ENCODE measurements around the gene TTC4.

Gene TTC4

GRCh38 chr1:54705153-54705552 is 10.5 kb upstream of the TTC4 start:
- DNase-seq, result no peak

DNA sequence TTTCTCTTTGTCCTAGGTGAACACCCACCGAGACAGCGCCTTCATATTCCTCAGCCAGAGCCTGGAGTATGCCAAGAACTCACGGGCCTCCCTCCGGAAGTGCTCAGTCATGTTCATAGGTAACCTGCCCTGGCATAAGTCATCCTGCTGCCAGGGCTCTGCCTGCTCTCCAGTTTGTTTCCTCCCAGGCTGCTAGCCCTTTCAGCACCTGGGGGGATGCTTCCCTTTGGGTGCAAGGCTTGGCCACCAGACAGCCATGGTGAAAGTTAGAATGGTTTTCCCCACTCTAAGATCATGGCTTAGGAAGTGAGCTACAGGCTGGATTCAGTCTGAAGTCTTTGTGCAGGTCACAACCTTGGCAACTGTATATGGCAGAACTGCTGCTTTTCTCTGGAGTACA is 9.2 kb upstream of the TTC4 start:
- DNase-seq, result no peak

- no peak for DNase-seq
Measured at GRCh38 chr1:54708385-54708784, 7.3 kb upstream of the TTC4 start.

GRCh38 chr1:54709547-54710292 is 5.9 kb upstream of the TTC4 start:
- no peak for DNase-seq

DNA sequence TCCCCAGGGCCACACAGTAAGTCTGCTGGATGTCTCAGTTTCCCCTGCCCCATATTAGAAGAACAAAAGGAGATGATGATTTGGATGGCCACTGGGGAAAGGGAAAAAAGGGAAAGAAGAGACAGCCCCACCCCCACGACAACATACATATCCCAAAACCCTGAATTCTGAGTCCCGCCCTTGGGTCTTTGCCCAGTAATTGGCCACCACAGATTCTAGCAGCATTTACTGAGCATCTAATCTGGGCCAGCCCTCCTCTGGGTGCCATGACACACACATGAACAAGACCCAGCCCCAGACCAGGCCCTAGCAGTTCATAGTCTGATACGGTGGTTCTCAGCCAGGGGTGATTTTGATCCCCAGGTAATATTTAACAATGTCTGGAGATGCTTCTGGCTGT is 5.2 kb upstream of the TTC4 start:
- DNase-seq, result no peak

- DNase-seq, result no peak
Measured at GRCh38 chr1:54710841-54711240, 4.8 kb upstream of the TTC4 start.

DNA sequence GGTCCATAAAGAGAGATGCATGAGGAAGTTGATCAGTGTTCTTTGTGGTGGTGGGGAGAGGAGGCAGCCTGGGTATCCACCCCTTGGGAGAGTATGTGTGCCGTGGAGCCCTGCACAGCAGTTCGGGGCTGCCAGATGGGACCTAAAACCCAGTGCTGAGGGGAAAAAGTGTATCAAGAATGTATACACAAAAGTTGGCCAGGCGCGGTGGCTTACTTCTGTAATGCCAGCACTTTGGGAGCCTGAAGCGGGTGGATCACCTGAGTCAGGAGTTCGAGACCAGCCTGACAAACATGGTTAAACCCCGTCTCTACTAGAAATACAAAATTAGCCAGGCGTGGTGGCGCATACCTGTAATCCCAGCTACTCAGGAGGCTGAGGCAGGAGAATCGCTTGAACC is 4.1 kb upstream of the TTC4 start:
- no peak for DNase-seq

DNA sequence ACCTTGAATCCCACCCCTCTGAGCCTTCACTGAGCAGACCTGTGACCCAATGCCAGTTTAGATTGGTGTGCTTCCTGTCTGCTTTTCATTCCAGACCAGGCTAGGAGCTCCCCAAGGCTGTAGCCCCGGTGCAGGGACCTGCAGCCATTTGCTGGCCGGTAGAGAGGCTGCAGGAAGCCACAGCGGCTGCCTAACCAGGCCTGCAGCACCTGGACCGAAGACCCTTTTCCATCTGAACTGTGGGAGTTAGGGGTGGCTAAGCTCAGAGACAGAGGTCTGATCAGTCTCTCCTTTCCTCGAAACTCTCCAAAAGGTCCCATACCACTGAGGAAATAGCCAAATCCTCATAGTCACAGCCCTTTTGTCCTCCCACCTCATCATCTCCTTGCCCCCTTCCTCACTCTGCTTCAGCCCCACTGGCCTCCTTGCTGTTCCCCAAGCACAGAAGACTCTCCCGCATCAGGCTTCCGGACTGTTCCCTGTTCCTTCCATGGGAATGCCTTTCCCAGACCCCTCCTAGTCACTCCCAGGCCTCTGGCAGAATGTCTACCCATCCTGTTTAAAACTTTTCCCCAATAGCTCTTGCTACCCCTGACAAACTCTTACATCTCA is 674 bp upstream of the TTC4 start:
- no peak for DNase-seq

DNA sequence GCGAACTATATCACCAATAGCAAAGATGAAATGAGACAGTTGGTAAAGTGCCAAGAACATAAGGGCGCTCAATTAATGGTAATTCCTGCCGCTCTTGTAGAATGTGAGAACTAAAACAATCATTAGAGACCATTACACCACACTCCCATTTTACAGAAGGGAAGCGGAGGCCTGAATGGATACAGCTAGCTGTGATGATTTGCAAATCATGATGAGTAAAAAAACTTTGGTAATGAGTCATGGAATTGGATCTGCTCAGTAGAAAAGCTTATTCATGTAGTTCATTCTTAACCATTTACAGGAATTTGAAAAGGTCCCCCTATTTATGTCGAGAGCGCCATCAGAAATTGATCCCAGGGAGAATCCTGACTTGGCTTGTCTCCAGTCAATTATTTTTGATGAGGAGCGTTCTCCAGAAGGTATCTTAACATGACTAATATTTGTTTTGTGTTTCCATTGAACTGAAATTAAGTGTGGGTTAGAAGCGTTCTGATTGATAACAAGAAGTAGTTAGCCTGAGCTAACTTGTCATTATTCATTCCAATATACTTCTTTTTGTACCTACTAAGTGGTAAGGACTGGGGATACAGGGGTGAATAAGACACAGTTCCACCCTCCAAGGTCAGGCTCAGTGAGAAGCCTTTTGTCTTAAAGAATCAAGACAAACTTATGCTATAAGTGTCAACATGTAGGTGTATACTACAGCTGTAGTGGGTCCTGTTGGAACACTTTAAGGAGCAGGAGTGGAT is 812 bp downstream of the TTC4 start:
- DNase-seq, result no peak

DNA sequence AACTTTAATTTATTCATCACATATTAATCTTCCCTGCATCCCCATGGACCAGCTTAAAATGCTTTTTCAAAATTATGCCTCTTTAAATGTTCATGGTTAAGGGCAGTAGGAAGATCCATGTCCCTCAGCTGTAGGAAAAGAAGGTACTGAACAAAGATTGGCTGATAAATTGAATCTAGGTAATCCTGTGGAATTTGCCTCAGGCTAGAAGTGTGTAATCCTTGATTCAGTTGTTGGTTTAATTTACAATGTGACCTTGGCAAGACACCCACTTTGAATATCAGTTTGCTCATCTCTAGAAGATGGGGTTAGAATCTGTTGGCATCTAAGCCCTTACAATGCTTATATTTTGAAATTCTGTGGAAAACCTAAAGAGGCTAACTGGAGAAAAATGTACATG is 6.1 kb downstream of the TTC4 start:
- no peak for DNase-seq

GRCh38 chr1:54723985-54724384 is 8.3 kb downstream of the TTC4 start:
- no peak for DNase-seq

DNA sequence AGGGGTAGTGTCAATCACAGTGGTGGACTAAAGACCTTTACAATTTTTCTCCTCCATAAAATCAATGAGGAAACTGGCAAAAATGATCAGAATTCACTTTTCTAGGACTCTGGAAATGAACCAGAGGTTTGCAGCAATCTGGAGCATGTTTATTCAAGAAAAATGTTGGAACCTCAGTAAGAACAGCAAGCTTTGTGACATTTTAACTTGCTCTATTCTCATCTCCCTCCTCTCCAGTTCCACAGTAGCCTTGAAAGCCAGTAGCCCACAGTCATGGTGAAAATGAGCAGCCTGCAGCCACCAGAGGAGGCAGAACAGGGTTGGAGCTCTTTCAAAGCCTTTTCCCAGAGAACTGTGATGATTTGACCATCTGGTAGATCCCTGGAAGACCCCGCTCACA is 9.1 kb downstream of the TTC4 start:
- no peak for DNase-seq

- no peak for DNase-seq
Measured at GRCh38 chr1:54728027-54728426, 12.4 kb downstream of the TTC4 start.

DNA sequence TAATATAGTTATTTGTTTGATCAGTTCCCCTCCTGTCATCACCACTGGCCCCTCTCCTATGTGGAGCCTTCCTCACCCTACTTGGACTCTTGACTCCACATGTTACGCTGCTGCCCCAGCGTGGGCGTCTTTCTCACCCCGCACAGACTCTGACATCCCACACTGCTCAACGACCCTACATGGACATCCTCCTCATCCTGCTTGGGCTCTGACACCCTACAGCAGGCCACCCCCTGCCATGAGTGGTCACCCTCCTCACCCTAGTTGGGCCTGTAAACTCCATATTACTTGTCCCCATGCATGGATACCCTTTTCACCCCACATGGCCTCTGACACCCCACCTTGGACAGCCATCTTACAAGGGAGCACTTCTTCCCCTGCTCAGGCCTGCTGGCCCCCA is 21.0 kb downstream of the TTC4 start:
- no peak for DNase-seq

GRCh38 chr1:54738244-54738643 is 22.6 kb downstream of the TTC4 start:
- no peak for DNase-seq

DNA sequence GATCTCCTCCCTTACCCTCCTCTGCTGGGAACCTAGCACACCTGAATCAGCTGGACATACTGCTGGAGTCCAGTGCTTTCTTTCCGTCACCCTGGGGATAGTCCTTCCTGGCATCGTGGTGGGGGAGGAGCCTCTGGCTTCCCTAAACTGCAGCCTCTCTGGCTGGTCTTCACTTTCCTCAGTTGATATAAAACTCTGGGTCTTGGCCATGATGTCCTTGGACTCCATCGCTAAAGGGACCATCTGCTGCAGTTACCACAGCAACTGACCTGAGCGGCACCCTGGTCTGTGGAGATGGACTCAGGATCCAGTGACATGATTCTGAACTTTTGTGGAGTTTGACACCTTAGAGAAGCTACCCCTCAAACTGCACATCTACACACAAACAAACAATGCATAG is 25.9 kb downstream of the TTC4 start:
- no peak for DNase-seq

DNA sequence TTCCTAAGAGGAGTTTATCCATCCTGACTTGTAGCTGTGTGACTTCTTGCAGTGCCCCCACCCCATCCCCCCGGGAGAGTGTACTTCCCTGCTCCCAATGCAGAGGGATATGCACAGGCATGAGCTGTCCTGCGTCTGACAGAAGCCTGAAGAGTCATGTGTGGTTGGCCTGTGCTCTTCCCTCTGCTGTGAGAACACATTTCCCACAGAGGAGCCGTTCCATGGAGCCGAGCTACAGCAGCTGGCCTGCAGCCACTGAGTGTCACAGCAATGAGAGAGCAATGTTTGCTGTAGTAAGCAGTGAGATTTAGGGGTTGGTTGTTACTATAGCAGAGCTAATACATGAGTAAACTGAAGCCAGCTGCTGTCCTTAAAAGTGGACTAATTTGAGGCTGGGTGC is 26.6 kb downstream of the TTC4 start:
- no peak for DNase-seq

GRCh38 chr1:54743416-54744226 is 28.0 kb downstream of the TTC4 start:
- DNase-seq, result no peak

- no peak for DNase-seq
Measured at GRCh38 chr1:54744696-54745095, 29.0 kb downstream of the TTC4 start.

DNA sequence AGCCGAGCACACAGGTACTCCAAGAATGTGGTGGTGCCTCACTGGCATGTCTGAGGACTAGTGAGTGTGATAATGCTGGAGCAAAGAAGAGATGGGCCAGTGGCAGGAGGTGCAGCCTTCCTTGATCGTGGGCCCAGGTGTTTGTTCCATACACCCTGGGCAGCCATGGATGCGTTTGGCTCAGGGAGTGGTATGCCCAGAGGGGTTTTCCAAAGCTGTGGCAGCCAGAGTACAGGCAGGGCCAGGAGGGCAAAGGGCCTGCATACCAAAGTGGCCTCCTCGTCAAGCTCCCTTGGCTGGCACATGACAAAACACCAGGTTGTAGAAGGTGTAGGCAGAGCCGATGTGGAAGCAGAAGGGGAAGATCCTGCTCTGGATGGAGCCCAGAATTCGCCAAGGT is 29.6 kb downstream of the TTC4 start:
- no peak for DNase-seq

DNA sequence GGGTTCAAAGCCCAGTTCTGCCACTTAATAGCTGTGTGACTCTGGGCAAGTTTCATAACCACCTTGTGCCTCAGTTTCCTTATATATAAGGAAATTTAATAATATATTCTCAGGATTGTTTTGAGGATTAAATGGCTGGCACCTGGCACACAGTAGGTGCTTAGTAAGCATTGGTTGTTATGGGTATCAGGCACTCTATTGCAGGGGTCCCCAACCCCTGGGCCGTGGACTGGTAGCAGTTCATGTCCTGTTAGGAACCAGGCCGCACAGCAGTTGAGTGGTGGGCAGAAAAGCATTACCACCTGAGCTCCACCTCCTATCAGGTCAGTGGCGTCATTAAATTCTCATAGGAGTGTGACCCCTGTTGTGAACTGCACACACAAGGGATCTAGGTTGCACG is 30.2 kb downstream of the TTC4 start:
- no peak for DNase-seq

GRCh38 chr1:54748094-54748835 is 32.6 kb downstream of the TTC4 start:
- DNase-seq, result no peak

DNA sequence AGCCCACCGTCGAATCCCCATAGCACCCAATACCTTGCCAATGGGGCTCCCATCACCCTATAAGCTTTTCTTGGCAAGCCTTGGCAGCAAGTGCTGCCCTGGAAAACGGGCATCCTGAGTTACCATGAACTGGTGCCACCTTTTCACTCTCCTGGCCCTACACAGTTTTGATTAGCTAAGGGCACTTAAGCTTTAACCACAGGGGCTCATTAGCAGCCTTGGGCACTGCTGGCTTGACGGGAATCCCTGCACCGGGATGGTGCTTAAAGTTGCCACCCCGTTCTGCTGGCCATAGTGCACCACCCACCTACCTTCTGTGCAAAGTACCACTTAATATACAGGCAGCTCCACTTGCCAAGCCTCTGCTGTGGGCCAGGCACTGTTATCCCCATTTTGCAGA is 34.9 kb downstream of the TTC4 start:
- DNase-seq, result no peak

Measured in activated naive CD4-positive, alpha-beta T cell (primary cell).